ENCODE data around the gene KLK7.
A peak's percentile ranks its signal among the peaks of the same experiment; 100 is the strongest.

The KLK7 gene

DNA sequence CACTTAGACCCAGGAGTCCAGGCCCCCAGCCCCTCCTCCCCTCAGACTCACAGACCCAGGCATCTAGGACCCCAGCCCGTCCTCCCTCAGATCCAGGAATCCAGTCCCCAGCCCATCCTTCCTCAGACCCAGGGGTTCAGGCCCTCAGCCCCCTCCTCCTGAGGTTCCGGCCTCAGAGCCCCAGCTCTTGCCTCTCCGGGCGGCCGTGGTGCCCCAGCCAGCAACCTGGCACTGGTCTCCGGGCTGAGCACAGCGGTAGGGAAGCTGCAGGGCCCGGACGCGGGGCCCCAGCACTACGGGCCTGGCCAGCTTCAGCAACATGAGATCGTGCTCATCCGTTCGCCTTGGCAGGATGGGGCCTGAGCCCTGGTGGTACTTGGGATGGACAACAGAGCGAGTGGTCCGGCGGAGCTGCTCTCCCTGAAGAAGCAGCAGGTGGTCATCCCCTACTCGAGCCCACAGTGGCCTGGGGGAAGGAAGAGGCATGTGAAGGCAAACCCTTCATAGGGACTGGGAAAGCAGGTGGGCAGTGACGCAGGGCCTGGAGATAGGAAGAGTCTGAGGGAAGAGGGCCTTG lies 32.1 kb upstream of the KLK7 start:
- TF ChIP-seq Cebpa-rat (IDR thresholded peaks at IDR 0.05) = no peak
- peaks cover 0 to 4% (median 0%) of the 10 kb centered on the region in 11 experiments; a peak in 2 of 22 replicates for H4K20me1 ChIP-seq
- no peak overlapping the region for H3K9ac ChIP-seq
- H3K4me1 ChIP-seq = peaks cover 20 to 58% (median 47%) of the 10 kb centered on the region in 10 experiments
- no peaks in the 10 kb centered on the region for H3K36me3 ChIP-seq
- no peaks in the 10 kb centered on the region for H3K9me3 ChIP-seq (replicated peaks in 1 of 11)
- H3K4me3 ChIP-seq = no peak overlapping the region
- H3K27me3 ChIP-seq = peaks cover 32 to 49% (median 44%) of the 10 kb centered on the region in 11 experiments
- no peak overlapping the region for H3K27ac ChIP-seq
- no peak overlapping the region for H3K4me2 ChIP-seq

DNA sequence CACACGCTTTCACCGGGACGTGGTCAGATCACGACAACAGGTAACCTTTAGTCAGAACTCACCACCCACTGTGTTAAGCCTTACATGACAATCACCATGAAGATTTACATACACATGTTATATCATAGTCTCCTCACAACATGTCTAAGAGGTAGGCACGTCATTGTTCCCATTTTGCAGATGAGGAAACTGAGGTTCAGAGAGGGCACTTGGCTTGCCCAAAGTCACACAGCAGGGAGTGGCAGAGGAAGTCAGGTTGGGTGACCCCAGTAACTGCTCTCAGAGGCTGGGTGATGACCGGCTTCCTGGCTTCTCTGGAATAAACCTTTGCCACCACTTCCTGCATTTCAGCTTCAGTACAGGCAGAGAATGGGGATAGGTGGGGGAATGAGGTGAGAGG lies 30.5 kb upstream of the KLK7 start:
- Histone ChIP-seq H3K9me3 (replicated peaks in 1 of 11) (no peaks in the 10 kb centered on the region), H3K4me3 (no peak overlapping the region), H4K20me1 (peaks cover 0 to 2% (median 0%) of the 10 kb centered on the region in 11 experiments; a peak in 2 of 22 replicates), H3K27me3 (peaks cover 25 to 35% (median 30%) of the 10 kb centered on the region in 11 experiments), H3K27ac (no peak overlapping the region), H3K4me1 (peaks cover 6 to 44% (median 35%) of the 10 kb centered on the region in 10 experiments; a peak in 19 of 20 replicates), H3K9ac (no peak overlapping the region), H3K36me3 (no peaks in the 10 kb centered on the region), H3K4me2 (peak overlapping the region in 7 of 11 experiments; percentile 10 to 68 (median 48); a peak in 11 of 22 replicates)
- no peak for TF ChIP-seq Cebpa-rat (IDR thresholded peaks at IDR 0.05)

DNA sequence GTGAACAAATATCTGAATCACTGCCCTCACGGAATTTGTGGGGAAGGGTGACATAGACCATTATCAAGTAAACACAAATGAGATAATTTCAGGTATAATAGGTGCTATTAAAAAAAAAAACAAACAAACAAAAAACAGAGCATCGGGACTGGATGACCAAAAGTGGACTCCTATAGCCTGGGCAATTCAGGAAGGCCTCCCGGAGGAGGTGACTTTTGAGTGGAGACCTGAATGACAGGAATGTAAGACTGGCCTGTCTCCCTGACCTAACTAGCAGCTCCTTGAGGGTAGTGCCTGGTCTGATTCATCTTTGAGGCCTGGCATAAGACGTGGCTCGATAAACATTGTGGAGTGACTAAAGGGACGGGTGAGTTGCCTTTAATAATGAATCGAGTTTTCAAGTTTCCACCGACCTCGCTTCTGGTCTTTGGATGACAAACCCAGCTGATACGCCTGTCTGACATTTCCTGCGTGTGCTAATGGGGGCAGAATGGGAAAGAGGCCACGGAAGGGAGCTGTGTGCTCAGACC lies 29.0 kb upstream of the KLK7 start:
- peak overlapping the region in 7 of 11 experiments; percentile 3 to 26 (median 17); a peak in 6 of 22 replicates for H3K27ac ChIP-seq
- no peak for TF ChIP-seq Cebpa-rat (IDR thresholded peaks at IDR 0.05)
- 0 out of 22 replicates have a peak, but pooled peaks cover 0 to 4% (median 0%) of the 10 kb centered on the region in 11 experiments for H4K20me1 ChIP-seq
- peaks cover 0 to 29% (median 24%) of the 10 kb centered on the region in 10 experiments; a peak in 15 of 20 replicates for H3K4me1 ChIP-seq
- H3K9ac ChIP-seq = no peak overlapping the region
- no peaks in the 10 kb centered on the region for H3K9me3 ChIP-seq (replicated peaks in 1 of 11)
- no peaks in the 10 kb centered on the region for H3K36me3 ChIP-seq
- peaks cover 10 to 20% (median 15%) of the 10 kb centered on the region in 11 experiments for H3K27me3 ChIP-seq
- no peak overlapping the region for H3K4me3 ChIP-seq
- H3K4me2 ChIP-seq = peak overlapping the region in 10 of 11 experiments; percentile 10 to 58 (median 50); a peak in 19 of 22 replicates

DNA sequence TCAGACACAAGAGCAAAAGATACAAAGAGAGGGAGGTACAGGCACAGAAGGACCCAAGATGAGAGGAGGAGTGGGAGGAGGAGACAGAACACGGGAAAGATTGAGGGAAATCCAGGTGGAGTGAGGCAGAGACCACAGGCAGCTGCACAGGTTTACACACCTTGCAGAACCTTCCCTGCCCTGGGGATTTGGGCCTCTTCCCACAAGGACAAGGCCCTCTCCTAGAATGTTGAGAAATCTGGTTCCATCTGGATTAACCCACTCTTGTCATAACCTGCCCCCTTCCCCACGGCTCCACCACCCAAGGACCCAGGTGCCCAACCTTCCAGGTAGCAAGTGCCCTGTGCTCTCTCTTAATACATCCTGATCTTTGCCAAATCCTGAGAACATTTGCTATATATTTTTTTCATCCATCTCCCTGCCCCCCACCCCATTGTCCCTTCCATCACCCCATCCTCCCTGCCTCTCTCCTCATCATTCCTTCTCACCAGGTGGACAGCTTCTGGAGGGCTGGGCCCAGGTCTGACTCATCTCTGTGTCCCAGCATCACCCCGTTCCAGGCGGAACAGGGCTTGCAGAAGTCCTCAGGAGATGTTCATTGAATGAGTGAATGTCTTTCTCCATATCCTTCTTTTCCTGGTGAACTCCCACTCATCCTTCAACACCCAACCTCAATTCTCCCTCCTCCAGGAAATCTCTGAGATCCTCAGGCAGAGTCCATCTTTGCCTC lies 26.5 kb upstream of the KLK7 start:
- no peak overlapping the region for H3K9ac ChIP-seq
- H3K4me1 ChIP-seq = peaks cover 0 to 26% (median 24%) of the 10 kb centered on the region in 10 experiments; a peak in 15 of 20 replicates
- no peaks in the 10 kb centered on the region for H3K9me3 ChIP-seq (replicated peaks in 1 of 11)
- H3K27me3 ChIP-seq = no peaks in the 10 kb centered on the region
- no peak for TF ChIP-seq Cebpa-rat (IDR thresholded peaks at IDR 0.05)
- H3K36me3 ChIP-seq = no peaks in the 10 kb centered on the region
- no peak overlapping the region for H3K4me2 ChIP-seq
- 0 out of 22 replicates have a peak, but pooled peaks cover 0 to 4% (median 0%) of the 10 kb centered on the region in 11 experiments for H4K20me1 ChIP-seq
- no peak overlapping the region for H3K4me3 ChIP-seq
- no peak overlapping the region for H3K27ac ChIP-seq

DNA sequence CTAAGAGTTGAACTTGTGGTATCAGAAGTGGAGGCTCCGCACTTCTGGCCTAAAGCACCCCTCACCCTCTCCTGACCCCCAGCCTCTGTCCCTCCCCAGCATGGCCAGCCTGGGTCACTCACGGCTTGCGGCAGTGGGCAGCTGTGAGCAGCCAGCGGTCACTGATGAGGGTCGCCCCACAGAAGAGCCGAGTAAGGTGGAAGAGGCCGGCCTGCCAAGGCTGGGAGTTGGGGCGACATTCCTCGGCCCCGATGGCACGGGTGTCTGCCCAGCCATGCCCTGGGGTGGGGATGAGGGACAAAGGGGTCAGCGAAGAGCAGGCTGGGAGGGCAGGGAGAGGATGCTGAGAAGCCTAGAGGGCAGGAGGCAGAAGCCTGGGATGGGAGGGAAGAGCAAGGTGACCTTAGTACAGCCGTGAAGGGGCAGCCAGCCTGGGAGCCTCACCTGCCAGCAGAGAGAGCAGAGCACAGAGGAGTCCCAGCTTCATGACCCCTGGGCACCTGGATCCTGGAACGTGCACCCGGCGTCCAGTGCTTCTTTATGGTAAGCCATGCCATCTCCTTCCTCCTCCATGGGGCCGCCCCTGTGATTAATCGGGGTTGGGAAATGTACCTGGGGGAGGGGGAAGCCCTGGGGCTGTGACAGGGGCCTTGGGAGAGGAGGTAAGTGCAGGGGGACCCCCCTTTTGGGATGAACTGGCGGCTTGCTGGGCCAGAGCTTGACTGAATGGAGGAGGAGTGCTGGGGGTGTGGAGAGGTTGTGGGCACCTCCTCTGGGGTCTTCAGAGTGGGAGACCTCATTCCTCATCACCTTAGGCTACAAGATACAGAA lies 25.6 kb upstream of the KLK7 start:
- H3K27me3 ChIP-seq = no peaks in the 10 kb centered on the region
- H3K4me3 ChIP-seq = no peak overlapping the region
- TF ChIP-seq Cebpa-rat (IDR thresholded peaks at IDR 0.05) = no peak
- H3K4me2 ChIP-seq = no peak overlapping the region
- H3K27ac ChIP-seq = no peak overlapping the region
- H3K9me3 ChIP-seq (replicated peaks in 1 of 11) = no peaks in the 10 kb centered on the region
- H4K20me1 ChIP-seq = 0 out of 22 replicates have a peak, but pooled peaks cover 0 to 4% (median 0%) of the 10 kb centered on the region in 11 experiments
- peaks cover 0 to 21% (median 20%) of the 10 kb centered on the region in 10 experiments; a peak in 15 of 20 replicates for H3K4me1 ChIP-seq
- H3K9ac ChIP-seq = no peak overlapping the region
- H3K36me3 ChIP-seq = no peaks in the 10 kb centered on the region

DNA sequence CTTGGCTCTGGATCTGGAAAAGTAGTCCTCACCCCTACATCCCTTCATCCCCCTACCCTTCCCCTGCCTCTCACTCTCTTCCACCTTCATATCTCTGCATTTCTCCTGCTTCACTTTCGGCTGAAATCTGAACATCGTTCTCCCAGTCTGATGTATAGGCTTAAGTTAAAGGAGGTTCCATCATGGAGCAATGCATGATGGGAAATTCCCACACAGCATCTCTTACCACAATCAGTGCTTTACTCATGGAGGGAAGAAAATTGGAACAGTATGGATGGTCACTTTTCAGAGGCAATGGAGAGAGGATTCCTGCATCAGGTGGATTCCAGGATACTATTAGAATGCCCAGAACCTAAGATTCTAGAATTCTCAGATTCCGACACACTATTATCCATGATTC lies 23.8 kb upstream of the KLK7 start:
- H3K4me2 ChIP-seq = no peak overlapping the region
- H3K9ac ChIP-seq = no peak overlapping the region
- no peak for TF ChIP-seq Cebpa-rat (IDR thresholded peaks at IDR 0.05)
- no peaks in the 10 kb centered on the region for H3K36me3 ChIP-seq
- H3K9me3 ChIP-seq (replicated peaks in 1 of 11) = no peaks in the 10 kb centered on the region
- H3K27ac ChIP-seq = no peak overlapping the region
- no peak overlapping the region for H3K4me3 ChIP-seq
- H4K20me1 ChIP-seq = 0 out of 22 replicates have a peak, but pooled peaks cover 0 to 4% (median 0%) of the 10 kb centered on the region in 11 experiments
- no peaks in the 10 kb centered on the region for H3K27me3 ChIP-seq
- peaks cover 0 to 8% (median 6%) of the 10 kb centered on the region in 10 experiments; a peak in 15 of 20 replicates for H3K4me1 ChIP-seq

DNA sequence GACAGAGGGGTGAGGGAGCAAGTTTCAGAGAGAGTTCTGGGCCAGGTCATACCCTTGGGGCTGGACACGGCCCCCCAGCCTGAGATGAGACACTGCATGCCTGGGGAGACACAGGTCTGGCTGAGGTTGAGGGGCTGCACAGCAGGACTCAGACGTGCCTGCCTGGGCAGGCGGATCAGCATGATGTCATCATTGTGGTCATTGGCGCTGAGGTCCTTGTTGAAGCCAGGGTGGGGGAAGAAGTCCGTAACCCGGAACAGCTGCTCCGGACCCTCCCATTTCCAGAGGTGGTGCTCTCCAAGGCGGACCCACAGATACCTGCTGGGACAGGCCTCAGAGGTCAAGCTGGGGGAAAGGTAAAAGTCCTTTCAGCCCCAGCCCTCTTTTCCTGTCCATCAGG lies 22.7 kb upstream of the KLK7 start:
- Histone ChIP-seq H3K4me3 (no peak overlapping the region), H3K9ac (no peak overlapping the region), H3K4me1 (peaks cover 0 to 12% (median 11%) of the 10 kb centered on the region in 10 experiments; a peak in 11 of 20 replicates), H3K4me2 (no peak overlapping the region), H4K20me1 (0 out of 22 replicates have a peak, but pooled peaks cover 0 to 4% (median 0%) of the 10 kb centered on the region in 11 experiments), H3K27ac (no peak overlapping the region), H3K9me3 (replicated peaks in 1 of 11) (no peaks in the 10 kb centered on the region), H3K27me3 (no peaks in the 10 kb centered on the region), H3K36me3 (no peaks in the 10 kb centered on the region)
- no peak for TF ChIP-seq Cebpa-rat (IDR thresholded peaks at IDR 0.05)

DNA sequence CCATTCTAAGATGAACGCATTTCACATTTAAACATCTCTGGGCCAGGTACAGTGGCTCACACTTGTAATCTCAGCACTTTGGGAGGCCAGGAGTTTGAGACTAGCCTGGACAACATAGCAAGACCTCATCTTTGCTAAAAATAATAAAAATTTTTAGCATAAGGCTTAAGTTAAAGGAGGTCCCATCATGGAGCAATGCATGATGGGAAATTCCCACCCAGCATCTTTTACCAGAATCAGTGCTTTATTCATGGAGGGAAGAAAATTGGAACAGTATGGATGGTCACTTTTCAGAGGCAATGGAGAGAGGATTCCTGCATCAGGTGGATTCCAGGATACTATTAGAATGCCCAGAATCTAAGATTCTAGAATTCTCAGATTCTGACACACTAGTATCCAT lies 21.5 kb upstream of the KLK7 start:
- no peak overlapping the region for H3K9ac ChIP-seq
- H3K4me2 ChIP-seq = no peak overlapping the region
- H4K20me1 ChIP-seq = 0 out of 22 replicates have a peak, but pooled peaks cover 0 to 4% (median 0%) of the 10 kb centered on the region in 11 experiments
- H3K27me3 ChIP-seq = no peaks in the 10 kb centered on the region
- TF ChIP-seq Cebpa-rat (IDR thresholded peaks at IDR 0.05) = no peak
- H3K4me3 ChIP-seq = no peak overlapping the region
- H3K27ac ChIP-seq = no peak overlapping the region
- H3K4me1 ChIP-seq = peaks cover 0 to 12% (median 11%) of the 10 kb centered on the region in 10 experiments; a peak in 11 of 20 replicates
- H3K9me3 ChIP-seq (replicated peaks in 1 of 11) = no peaks in the 10 kb centered on the region
- H3K36me3 ChIP-seq = no peaks in the 10 kb centered on the region

All from BLaER1 treated with 17β-estradiol and CSF1 and Interleukin-3, amounts not matched to agents 10 nM and 100 nM (cell line).